Adipocyte (in vitro differentiated cells): Measurements from ENCODE around the gene TPPP2.

Experiments used
- DNase-seq: peaks from one replicate; pipeline ENCODE4 v3.0.0-alpha.2; 2015; ENCODE audit warnings: low read depth
- H3K27me3 ChIP-seq: replicated peaks from 2 replicates; pipeline ENCODE4 v1.7.0; 2013; ENCODE audit warnings: mild to moderate bottlenecking, low read length, moderate library complexity; ENCODE audit not compliant: control insufficient read depth, insufficient read depth
- H3K36me3 ChIP-seq: 2 replicates; pipeline ENCODE4 v1.7.0; 2013; ENCODE audit warnings: low read length, mild to moderate bottlenecking, moderate library complexity; ENCODE audit not compliant: control insufficient read depth, insufficient read depth, severe bottlenecking
- H3K4me1 ChIP-seq: 2 replicates; pipeline ENCODE4 v1.7.0; 2013; ENCODE audit warnings: mild to moderate bottlenecking, low read length, moderate library complexity; ENCODE audit not compliant: control insufficient read depth, insufficient read depth
- H3K4me3 ChIP-seq: 2 replicates; pipeline ENCODE4 v1.7.0; 2013; ENCODE audit warnings: mild to moderate bottlenecking, low read length, moderate library complexity
- H3K9ac ChIP-seq: 2 replicates; pipeline ENCODE4 v1.7.0; 2013; ENCODE audit warnings: mild to moderate bottlenecking, low read length, moderate library complexity
- H3K9me3 ChIP-seq: 2 replicates; pipeline ENCODE4 v1.7.0; 2013; ENCODE audit warnings: mild to moderate bottlenecking, low read length, moderate library complexity; ENCODE audit not compliant: control insufficient read depth

The TPPP2 gene

GRCh38 chr14:21074398-21075272 lies 44.6 kb downstream of the TPPP2 start:
- Histone ChIP-seq H3K36me3 (peaks cover 70% of the 10 kb centered on the region), H3K27me3 (no peaks in the 10 kb centered on the region), H3K4me1 (peaks cover 20% of the 10 kb centered on the region), H3K4me3 (no peak overlapping the region), H3K9ac (no peak overlapping the region), H3K9me3 (no peaks in the 10 kb centered on the region)
- DNase-seq, result no peak

- H3K27me3 ChIP-seq, result no peaks in the 10 kb centered on the region
- H3K4me3 ChIP-seq, result no peak overlapping the region
- no peak for DNase-seq
- no peaks in the 10 kb centered on the region for H3K9me3 ChIP-seq
- no peak overlapping the region for H3K9ac ChIP-seq
- peaks cover 81% of the 10 kb centered on the region for H3K36me3 ChIP-seq
- H3K4me1 ChIP-seq, result peaks cover 18% of the 10 kb centered on the region
Measured at GRCh38 chr14:21075719-21076437, 45.9 kb downstream of the TPPP2 start.

GRCh38 chr14:21077672-21078071 lies 47.7 kb downstream of the TPPP2 start:
- DNase-seq, result no peak
- H3K36me3 ChIP-seq, result peaks cover 98% of the 10 kb centered on the region
- peaks cover 8% of the 10 kb centered on the region for H3K4me1 ChIP-seq
- no peaks in the 10 kb centered on the region for H3K27me3 ChIP-seq
- H3K9me3 ChIP-seq, result no peaks in the 10 kb centered on the region
- no peak overlapping the region for H3K9ac ChIP-seq
- no peak overlapping the region for H3K4me3 ChIP-seq

GRCh38 chr14:21078287-21078686 lies 48.3 kb downstream of the TPPP2 start:
- Histone ChIP-seq H3K9ac (no peak overlapping the region), H3K4me3 (no peak overlapping the region), H3K9me3 (no peaks in the 10 kb centered on the region), H3K36me3 (peaks cover 96% of the 10 kb centered on the region), H3K4me1 (peaks cover 1% of the 10 kb centered on the region), H3K27me3 (no peaks in the 10 kb centered on the region)
- DNase-seq, result no peak

GRCh38 chr14:21078726-21079125 lies 48.7 kb downstream of the TPPP2 start:
- Histone ChIP-seq H3K4me3 (no peak overlapping the region), H3K27me3 (no peaks in the 10 kb centered on the region), H3K36me3 (peaks cover 92% of the 10 kb centered on the region), H3K9ac (no peak overlapping the region), H3K4me1 (peaks cover 3% of the 10 kb centered on the region), H3K9me3 (no peaks in the 10 kb centered on the region)
- DNase-seq, result no peak

- peaks cover 27% of the 10 kb centered on the region for H3K4me1 ChIP-seq
- DNase-seq, result no peak
- no peaks in the 10 kb centered on the region for H3K27me3 ChIP-seq
- H3K9ac ChIP-seq, result no peak overlapping the region
- H3K4me3 ChIP-seq, result no peak overlapping the region
- no peaks in the 10 kb centered on the region for H3K9me3 ChIP-seq
- peaks cover 90% of the 10 kb centered on the region for H3K36me3 ChIP-seq
Measured at GRCh38 chr14:21081521-21082142, 51.6 kb downstream of the TPPP2 start.
